Measurements from ENCODE around the gene SMIM3. TPM values are rescaled to one million over a fixed set of nuclear protein-coding genes. Genes with fewer than 3 reads are reported as not detected.
A peak's percentile ranks its signal among the peaks of the same experiment; 100 is the strongest.

SMIM3 gene
- total and polyA plus RNA-seq, 2 of the 8 experiments (the other 6 are each of a cell fraction or from before 2014, with no cell fraction given) = 10.4 to 15.7 TPM

DNA sequence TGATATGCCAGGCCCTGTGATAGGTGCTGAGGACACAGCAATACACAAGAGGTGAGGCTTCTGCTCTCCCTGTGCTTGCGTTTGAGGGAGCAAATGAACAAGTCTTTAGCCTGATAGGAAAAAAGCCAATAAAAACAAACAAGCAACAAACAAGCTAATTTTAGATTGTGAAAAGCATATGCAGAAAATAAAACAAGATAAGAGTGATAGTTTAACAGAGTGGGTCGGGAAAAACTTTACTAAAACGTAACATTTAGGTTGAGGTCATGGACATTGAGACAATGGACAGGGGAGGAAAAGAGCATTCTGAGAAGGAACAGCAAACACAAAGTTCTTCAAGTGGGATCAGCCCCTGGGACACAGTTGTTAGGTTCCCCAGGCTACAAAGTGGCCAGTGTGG lies 4.3 kb downstream of the SMIM3 start:
- peaks cover 7% of the 10 kb centered on the region; the same call in 1 of the 2 replicates for H3K23me2 ChIP-seq (ENCODE audit: low read depth, low read length)
- no peak for TF ChIP-seq CHD1 (IDR thresholded peaks at IDR 0.05; ENCODE audit: low read depth, low read length)
- TF ChIP-seq TEAD4 (IDR thresholded peaks at IDR 0.05; ENCODE audit: low read depth, low read length) = no peak
- no peak for TF ChIP-seq CHD2 (IDR thresholded peaks at IDR 0.05; ENCODE audit: low read length)
- TF ChIP-seq BACH1 (IDR thresholded peaks at IDR 0.05; ENCODE audit: low read length) = no peak
- TF ChIP-seq NANOG (IDR thresholded peaks at IDR 0.05; ENCODE audit: insufficient read depth, low read depth, low read length, poor library complexity, severe bottlenecking) = no peak
- no peak for TF ChIP-seq TAF7 (optimal IDR thresholded peaks at IDR 0.05; ENCODE audit: borderline replicate concordance, low read depth, low read length)
- no peak for TF ChIP-seq SP1 (IDR thresholded peaks at IDR 0.05; ENCODE audit: low read depth, low read length)
- no peak for TF ChIP-seq RBBP5 (IDR thresholded peaks at IDR 0.05; ENCODE audit: borderline replicate concordance, low read depth, low read length)
- TF ChIP-seq KDM1A (IDR thresholded peaks at IDR 0.05; ENCODE audit: borderline replicate concordance, low read length) = no peak
- TF ChIP-seq SIRT6 (IDR thresholded peaks at IDR 0.05; ENCODE audit: low read length) = no peak
- TF ChIP-seq SIX5 (IDR thresholded peaks at IDR 0.05; ENCODE audit: low read depth, low read length) = no peak
- TF ChIP-seq TBP (IDR thresholded peaks at IDR 0.05; ENCODE audit: low read depth, low read length) = no peak
- TF ChIP-seq POU5F1 (IDR thresholded peaks at IDR 0.05; ENCODE audit: low read depth, low read length) = no peak
- TF ChIP-seq PHF8 (conservative IDR thresholded peaks at IDR 0.05; ENCODE audit: low read depth, low read length) = no peak

More for the DNA sequence above, 4.3 kb downstream of the SMIM3 start:
- Histone ChIP-seq H3K56ac (replicated peaks; ENCODE audit: insufficient read length, low read depth, low read length) (no peak overlapping the region), H3K9me3 (ENCODE audit: insufficient read depth in 2 of 2, low read depth in 1 of 2, low read length in 1 of 2) (no peaks in the 10 kb centered on the region; a peak in 2 of 4 replicates), H2AFZ (ENCODE audit: low read length) (no peak overlapping the region), H2AK5ac (ENCODE audit: low read depth, low read length) (no peak overlapping the region), H2BK15ac (ENCODE audit: low read length) (no peak overlapping the region), H2BK20ac (ENCODE audit: low read length) (no peak overlapping the region), H4K20me1 (replicated peaks in 1 of 2; ENCODE audit: control insufficient read depth in 1 of 2, insufficient read depth in 2 of 2, low read length in 2 of 2) (no peaks in the 10 kb centered on the region), H3K4me3 (ENCODE audit: extremely low read depth in 1 of 4, insufficient read depth in 2 of 4, low read depth in 3 of 4, low read length in 4 of 4) (no peak overlapping the region), H3K18ac (ENCODE audit: extremely low read depth, low read length) (no peak overlapping the region), H3K4me1 (replicated peaks in 1 of 4; ENCODE audit: control insufficient read depth in 3 of 4, insufficient read depth in 4 of 4, low read length in 3 of 4) (peaks cover 6 to 17% (median 10%) of the 10 kb centered on the region in 4 experiments; a peak in 5 of 7 replicates), H2BK12ac (ENCODE audit: low read depth, low read length) (no peak overlapping the region), H3K9ac (replicated peaks in 1 of 4; ENCODE audit: extremely low read depth in 1 of 4, low read depth in 3 of 4, low read length in 3 of 4) (no peak overlapping the region), H3K23ac (ENCODE audit: insufficient read length) (no peak overlapping the region), H3K4me2 (ENCODE audit: insufficient read depth in 1 of 2, low read depth in 2 of 2, low read length in 2 of 2) (0 out of 4 replicates have a peak overlapping the region, but pooled peaks of 1 of the 2 experiments have one; percentile 20), H3K36me3 (ENCODE audit: control insufficient read depth in 2 of 4, insufficient read depth in 4 of 4, low read length in 3 of 4) (0 out of 8 replicates have a peak, but pooled peaks cover 0 to 3% (median 0%) of the 10 kb centered on the region in 4 experiments), H3K14ac (ENCODE audit: insufficient read length) (no peak overlapping the region), H3K79me2 (ENCODE audit: control insufficient read depth in 1 of 2, insufficient read depth in 2 of 2, low read length in 2 of 2) (0 out of 4 replicates have a peak, but pooled peaks cover 0 to 4% of the 10 kb centered on the region in 2 experiments), H2BK5ac (ENCODE audit: low read depth, low read length) (0 out of 2 replicates have a peak overlapping the region, but pooled peaks have one; percentile 40), H3K4ac (replicated peaks; ENCODE audit: insufficient read length, low read depth, low read length) (no peak overlapping the region), H2BK120ac (replicated peaks; ENCODE audit: low read depth, low read length) (no peak overlapping the region), H4K91ac (replicated peaks; ENCODE audit: insufficient read length, low read length) (no peak overlapping the region), H4K8ac (ENCODE audit: extremely low read depth, insufficient read depth, low read length) (no peak overlapping the region), H3K27me3 (replicated peaks in 1 of 4; ENCODE audit: control insufficient read depth in 3 of 4, extremely low read depth in 1 of 4, insufficient read depth in 3 of 4, low read length in 3 of 4) (peaks cover 0 to 2% (median 0%) of the 10 kb centered on the region in 4 experiments; a peak in 1 of 7 replicates), H3K27ac (ENCODE audit: low read depth, low read length) (peak overlapping the region; percentile 37; the same call in 1 of the 2 replicates), H3K79me1 (ENCODE audit: low read depth, low read length) (no peaks in the 10 kb centered on the region), H4K5ac (ENCODE audit: insufficient read length, low read depth, low read length) (no peak overlapping the region)
- FAIRE-seq (no peak), DNase-seq (ENCODE audit: low read depth in 1 of 2, low spot score in 2 of 2) (no peak)
- 89% methylated on average over 3 of the region's 3 CpGs; no CpG with 5 or more reads in 1 of the 2 experiments for WGBS, 2 experiments (ENCODE audit: extremely low coverage in 1 of 2, insufficient coverage in 1 of 2, insufficient read length in 1 of 2, insufficient replicate concordance in 2 of 2, low coverage in 1 of 2, low lambda C conversion rate in 2 of 2, missing lambda C conversion rate in 1 of 2)
- ChIA-PET POLR2A (ENCODE audit: partially characterized antibody) (interaction anchor here (1.0 kb wide), 1 partner anchor 24 kb away, joined by 4 read pairs; the partner anchor contains the start of gene DCTN4), CTCF (ENCODE audit: partially characterized antibody) (interaction anchor here (0.8 to 6.5 kb wide), 8 partner anchors 18 to 266 kb away, joined by 3 to 40 read pairs (median 6); partner anchors contain the start of genes IRGM and RBM22)
